GM21360 (cell line): Measurements from ENCODE around the gene ARL3.

Experiments used
- ATAC-seq: cut with Tn5 transposase; IDR thresholded peaks from one replicate; pipeline ENCODE4 v1.9.1; 2021; ENCODE audit warnings: mild to moderate bottlenecking, moderate library complexity; ENCODE audit not compliant: unreplicated experiment

Gene ARL3

DNA sequence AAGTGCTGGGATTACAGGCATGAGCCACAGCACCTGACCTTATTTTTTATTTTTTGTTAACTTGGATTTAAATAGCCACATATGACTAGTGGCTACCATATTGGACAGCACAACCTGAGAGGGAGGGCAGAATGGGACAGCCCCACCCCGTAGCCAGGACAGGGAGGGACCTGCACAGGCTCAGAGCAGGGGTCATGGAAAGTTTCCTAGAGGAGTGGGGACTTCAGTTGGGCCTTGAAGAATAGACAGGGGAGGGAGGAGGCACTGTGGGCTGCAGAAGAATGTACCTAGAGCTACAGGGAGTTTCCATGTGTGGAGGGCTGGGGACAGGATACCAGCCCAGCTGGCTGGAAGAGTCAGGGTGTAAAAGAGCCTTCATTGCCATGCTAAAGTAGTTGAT is 61.1 kb downstream of the ARL3 start:
- ATAC-seq, result no peak

- no peak for ATAC-seq
Observed at GRCh38 chr10:102652170-102652916, 61.9 kb downstream of the ARL3 start.

DNA sequence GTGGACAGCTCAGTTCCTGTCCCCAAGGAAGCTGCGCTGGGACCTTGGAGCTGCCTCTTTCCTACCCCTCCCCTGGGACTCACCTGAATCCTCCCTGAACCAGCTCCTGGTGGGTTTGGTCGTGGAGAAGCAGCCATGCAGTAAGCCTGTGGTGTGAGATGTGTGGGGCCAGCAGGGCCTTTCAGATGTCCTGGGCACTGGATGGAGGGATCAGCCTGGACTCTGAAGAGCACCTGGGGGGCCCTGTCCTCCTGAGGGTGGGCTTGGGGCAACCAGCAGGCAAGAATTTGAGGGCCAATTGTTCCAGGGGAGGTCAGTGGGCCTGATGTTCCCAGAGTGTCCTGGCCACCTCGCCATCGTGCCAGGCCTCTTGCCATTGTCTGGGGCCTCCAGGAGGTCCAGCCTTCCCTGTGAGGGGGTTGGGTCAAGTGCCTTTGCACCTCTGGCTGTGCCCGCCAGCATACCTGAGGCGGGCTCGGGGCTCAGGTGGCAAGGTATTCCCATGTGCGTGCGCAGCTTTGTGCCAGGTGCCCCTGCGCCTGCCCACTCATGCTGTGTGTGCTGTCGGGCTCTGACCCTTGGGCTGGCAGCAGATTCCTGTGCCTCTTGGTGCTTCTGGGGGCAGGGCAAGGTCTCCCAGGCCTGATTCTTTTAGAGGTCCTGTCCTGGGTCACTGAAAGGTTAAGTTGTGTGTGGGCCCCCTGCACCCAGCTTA is 62.6 kb downstream of the ARL3 start:
- ATAC-seq, result no peak

GRCh38 chr10:102650655-102651454 is 63.3 kb downstream of the ARL3 start:
- no peak for ATAC-seq

- no peak for ATAC-seq
Observed at GRCh38 chr10:102649797-102650654, 64.2 kb downstream of the ARL3 start.

GRCh38 chr10:102648889-102649796 is 65.1 kb downstream of the ARL3 start:
- ATAC-seq, result no peak

- no peak for ATAC-seq
Observed at GRCh38 chr10:102648269-102648888, 65.8 kb downstream of the ARL3 start.

DNA sequence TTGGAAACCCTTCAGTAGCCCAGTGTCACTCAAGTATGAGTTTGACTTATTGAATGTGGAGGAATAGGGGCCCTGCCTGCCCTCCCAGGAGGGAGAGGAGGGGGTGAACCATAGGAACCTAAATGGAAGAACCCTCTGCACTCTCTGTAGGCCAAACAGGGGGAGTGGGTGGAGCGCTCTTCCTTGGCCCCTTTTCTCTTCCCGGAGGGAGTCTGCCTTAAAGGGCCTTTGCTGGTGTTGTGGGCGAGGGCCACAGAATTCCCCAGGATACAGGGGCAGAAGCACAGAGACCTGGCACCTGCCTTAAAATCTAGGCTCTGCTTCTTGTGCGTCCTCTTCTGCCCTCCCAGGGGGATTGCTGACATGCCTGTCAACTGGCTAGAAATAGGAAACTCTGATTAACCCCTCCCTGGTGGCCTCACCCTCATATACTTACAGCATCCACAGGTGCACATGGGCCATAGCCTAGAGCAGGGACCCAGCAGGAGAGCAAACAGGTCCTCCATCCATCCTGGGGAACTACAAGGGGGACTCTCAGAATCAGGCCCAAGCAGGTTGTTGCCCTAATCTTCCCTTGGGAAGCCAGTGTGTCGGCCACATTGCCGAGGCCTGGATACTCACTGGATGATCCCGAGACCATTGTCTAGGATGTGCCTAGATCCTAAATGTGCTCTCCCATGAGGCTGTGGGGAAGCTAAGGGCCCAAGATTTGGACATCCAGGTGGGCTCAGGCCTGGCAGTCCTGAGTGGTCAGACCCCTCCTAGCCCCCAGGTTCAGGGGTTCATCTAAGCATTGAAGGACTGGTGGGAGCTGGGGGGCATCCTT is 66.5 kb downstream of the ARL3 start:
- no peak for ATAC-seq

DNA sequence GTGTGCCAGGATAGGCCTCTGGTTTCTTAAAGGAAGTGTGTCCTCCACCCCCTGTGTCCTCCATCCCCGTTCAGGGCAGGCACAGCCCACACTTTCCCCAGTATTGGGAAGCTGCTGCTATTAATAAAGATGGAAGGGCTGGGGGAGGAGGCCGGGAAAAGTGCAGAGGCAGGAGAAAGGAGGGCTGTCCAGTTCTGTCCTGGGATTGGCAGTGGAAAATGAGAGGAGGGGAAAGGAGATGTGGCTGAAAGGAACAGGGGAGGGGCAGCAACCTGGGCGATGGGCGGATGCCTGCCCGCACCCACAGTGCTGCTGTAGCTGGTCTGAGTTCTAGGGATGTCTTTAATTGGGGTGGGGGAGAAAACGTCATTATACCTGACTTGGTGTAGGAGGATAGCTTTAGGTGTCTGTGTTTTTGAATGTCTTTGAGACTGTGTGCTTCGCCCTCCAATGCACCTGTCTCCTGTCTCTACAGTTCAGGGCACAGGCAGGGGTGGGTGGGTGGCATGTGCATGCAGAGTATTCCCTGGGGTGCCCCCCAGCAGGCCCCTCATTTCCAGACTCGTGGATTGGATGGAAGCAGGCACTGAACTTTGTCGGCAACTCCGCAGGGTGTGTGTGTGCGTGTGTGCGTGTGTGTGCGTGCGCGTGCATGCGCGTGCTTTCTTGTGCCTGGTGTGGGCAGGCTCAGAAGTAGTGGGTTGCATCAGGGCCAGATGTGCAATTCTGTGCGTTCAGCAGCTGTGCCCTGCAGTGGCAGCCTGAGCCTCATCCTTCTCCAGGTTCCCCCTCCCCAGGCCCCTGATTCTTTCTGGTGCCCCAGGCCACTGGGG is 67.4 kb downstream of the ARL3 start:
- ATAC-seq, result no peak

DNA sequence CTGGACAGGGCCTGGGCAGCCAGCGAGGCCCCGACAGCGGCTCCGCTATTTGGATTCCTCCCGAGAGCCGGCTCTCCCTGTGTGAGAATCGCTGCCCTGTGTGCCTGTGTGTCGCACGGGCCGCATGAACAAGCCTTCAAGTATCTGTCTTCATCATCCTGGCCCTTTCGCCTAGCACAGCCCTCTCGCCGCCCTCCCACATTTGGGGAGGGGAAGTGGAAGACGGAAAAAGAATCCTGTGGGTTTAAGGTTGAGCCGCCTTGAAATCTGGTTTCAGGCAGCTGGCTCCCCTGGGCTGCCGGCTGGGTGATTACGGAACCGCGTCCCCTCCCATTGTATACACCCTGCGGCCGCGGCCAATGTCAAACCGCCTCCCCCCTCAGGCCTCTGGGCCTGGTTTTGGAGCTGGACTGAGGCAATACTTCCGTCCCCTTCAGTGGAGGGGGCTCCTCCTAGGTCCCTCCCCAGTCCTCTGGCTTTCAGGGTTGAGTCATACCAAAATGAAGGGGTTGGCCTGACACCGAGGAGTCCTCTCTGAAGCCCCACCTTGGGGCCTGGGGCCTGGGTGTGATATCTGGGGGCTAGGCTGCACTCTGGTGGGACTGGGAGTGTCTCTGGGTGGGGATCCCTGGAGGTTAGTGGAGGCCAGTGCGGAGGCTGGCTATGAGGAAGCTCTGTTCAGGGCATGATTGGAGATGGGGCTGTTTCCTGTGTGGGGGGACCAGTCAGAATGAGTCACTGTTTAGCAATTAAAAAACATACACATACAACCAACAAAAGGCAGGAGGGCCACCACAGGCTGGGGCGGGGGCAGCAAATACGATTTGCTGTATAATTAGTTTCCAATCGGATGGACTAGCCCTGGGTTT is 68.2 kb downstream of the ARL3 start:
- peak; percentile 26 for ATAC-seq

DNA sequence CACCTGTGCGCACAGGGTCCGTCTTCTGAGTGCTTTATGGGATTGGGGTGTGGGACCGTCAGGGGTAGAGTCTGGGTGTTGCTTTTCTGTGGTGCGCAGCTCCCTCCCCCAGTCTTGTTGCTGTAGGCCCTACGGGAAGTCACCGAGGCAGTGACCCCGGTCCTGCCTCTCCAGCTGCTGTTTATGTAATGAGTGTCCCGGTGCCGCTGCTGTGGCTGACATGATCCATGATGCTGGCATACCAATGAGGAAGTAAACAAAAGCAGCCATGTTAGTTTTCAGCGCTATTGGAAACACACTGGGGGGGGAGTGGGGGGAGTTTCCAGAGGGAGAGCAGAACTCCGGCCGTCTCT is 68.8 kb downstream of the ARL3 start:
- no peak for ATAC-seq

GRCh38 chr10:102644646-102645387 is 69.4 kb downstream of the ARL3 start:
- no peak for ATAC-seq

GRCh38 chr10:102644066-102644645 is 70.0 kb downstream of the ARL3 start, which contains the start of gene TRIM8:
Gene TRIM8 (plus strand): TSS chr10:102644479. CDS start chr10:102644618, 139 bp downstream.
- ATAC-seq, result no peak

- no peak for ATAC-seq
Observed at GRCh38 chr10:102643336-102644065, 70.7 kb downstream of the ARL3 start.
